ENCODE results near the gene VEZF1.

The VEZF1 gene

GRCh38 chr17:57987581-57988300, at the start of gene VEZF1:
VEZF1 (minus strand) TSS chr17:57988254; CDS start chr17:57988111, 143 bp downstream.
- DNase-seq (ENCODE audit: low read depth): peak; percentile 78

GRCh38 chr17:58032691-58033415, 44.8 kb upstream of the VEZF1 start:
- no peak for DNase-seq (ENCODE audit: low read depth)

- DNase-seq (ENCODE audit: low read depth): no peak
Measured at GRCh38 chr17:58028578-58028977, 40.5 kb upstream of the VEZF1 start.

GRCh38 chr17:58020401-58020800, 32.3 kb upstream of the VEZF1 start:
- no peak for DNase-seq (ENCODE audit: low read depth)

GRCh38 chr17:58019521-58019920, 31.5 kb upstream of the VEZF1 start:
- DNase-seq (ENCODE audit: low read depth): no peak

- DNase-seq (ENCODE audit: low read depth): no peak
Measured at GRCh38 chr17:58019039-58019438, 31.0 kb upstream of the VEZF1 start.

- DNase-seq (ENCODE audit: low read depth): no peak
Measured at GRCh38 chr17:58010067-58010799, 22.2 kb upstream of the VEZF1 start.

GRCh38 chr17:58007781-58008706, 20.0 kb upstream of the VEZF1 start:
- DNase-seq (ENCODE audit: low read depth): no peak

GRCh38 chr17:58006924-58007780, 19.1 kb upstream of the VEZF1 start, which contains the start of gene SRSF1:
SRSF1 (minus strand) TSS chr17:58007246; CDS start chr17:58007137, 109 bp downstream.
- peak; percentile 97 for DNase-seq (ENCODE audit: low read depth)

- DNase-seq (ENCODE audit: low read depth): peak; percentile 69
Measured at GRCh38 chr17:58006560-58006923, 18.5 kb upstream of the VEZF1 start.

- DNase-seq (ENCODE audit: low read depth): no peak
Measured at GRCh38 chr17:58005728-58006559, 17.9 kb upstream of the VEZF1 start.

GRCh38 chr17:58005031-58005727, 17.1 kb upstream of the VEZF1 start:
- DNase-seq (ENCODE audit: low read depth): no peak

- no peak for DNase-seq (ENCODE audit: low read depth)
Measured at GRCh38 chr17:58004060-58004459, 16.0 kb upstream of the VEZF1 start.

GRCh38 chr17:58002973-58003372, 14.9 kb upstream of the VEZF1 start:
- DNase-seq (ENCODE audit: low read depth): no peak

- no peak for DNase-seq (ENCODE audit: low read depth)
Measured at GRCh38 chr17:58002154-58002948, 14.3 kb upstream of the VEZF1 start.

GRCh38 chr17:58001461-58002124, 13.5 kb upstream of the VEZF1 start:
- no peak for DNase-seq (ENCODE audit: low read depth)

GRCh38 chr17:57999496-58000017, 11.5 kb upstream of the VEZF1 start:
- peak; percentile 64 for DNase-seq (ENCODE audit: low read depth)

Measured in fibroblast of gingiva (primary cell).